Left ventricle myocardium inferior (tissue), 1 donor: Measurements from ENCODE around the gene PTN. TPM values are rescaled to one million over a fixed set of nuclear protein-coding genes. Genes with fewer than 3 reads are reported as not detected.

Source experiments
- DNase-seq: peaks from one replicate; pipeline ENCODE4 v3.0.0-alpha.2; 2020
- H3K27ac ChIP-seq: fragments of 200-600 bp; replicated peaks from 2 replicates; pipeline ENCODE4 v1.8.0; 2021
- H3K27me3 ChIP-seq: fragments of 200-600 bp; 2 replicates; pipeline ENCODE4 v1.8.0; 2021; ENCODE audit warnings: low read depth
- H3K36me3 ChIP-seq: fragments of 200-600 bp; 2 replicates; pipeline ENCODE4 v1.8.0; 2021
- H3K4me1 ChIP-seq: fragments of 200-600 bp; 2 replicates; pipeline ENCODE4 v1.8.0; 2021
- H3K4me3 ChIP-seq: fragments of 200-600 bp; 2 replicates; pipeline ENCODE4 v1.8.0; 2021; ENCODE audit warnings: mild to moderate bottlenecking, moderate library complexity
- H3K9me3 ChIP-seq: fragments of 200-600 bp; replicated peaks from 2 replicates; pipeline ENCODE4 v1.8.0; 2021
- CTCF ChIP-seq: fragments of 200-600 bp; IDR thresholded peaks from 2 replicates; pipeline ENCODE4 v1.8.0; 2021; ENCODE audit warnings: antibody characterized with exemption, mild to moderate bottlenecking, borderline replicate concordance
- intact Hi-C: fragments of 100-400 bp; cut with micrococcal nuclease; formaldehyde crosslinking; loops from one replicate; pipeline ENCODE4 v1.11.0; 2022
- total RNA-seq: library from RNA; stranded (reverse); fragmentation: NEBNext Ultra II Directional; extraction: Animal tissue kit (Norgen Biotek cat#: 25700); gene quantifications from one replicate; pipeline ENCODE4 v1.2.1, GENCODE V29; 2021
- donor health status: DM: no; HTN: yes; CAD: no; lungs with severe emphysema.

PTN gene
- total RNA-seq, 1 donor from 2014 or later, result 11.2 TPM

- no peaks in the 10 kb centered on the region for H3K36me3 ChIP-seq
- H3K4me1 ChIP-seq, result no peaks in the 10 kb centered on the region
- intact Hi-C loops, result no loop called here
- H3K9me3 ChIP-seq, result peaks cover 19% of the 10 kb centered on the region
- no peak for DNase-seq
- no peak overlapping the region for H3K27ac ChIP-seq
- H3K27me3 ChIP-seq, result no peaks in the 10 kb centered on the region
- H3K4me3 ChIP-seq, result no peak overlapping the region
- no peak for TF ChIP-seq CTCF
Measured at GRCh38 chr7:137373507-137373906, 30.0 kb upstream of the PTN start.

GRCh38 chr7:137371616-137372015, 28.1 kb upstream of the PTN start:
- H3K9me3 ChIP-seq, result peaks cover under 1% of the 10 kb centered on the region
- no peak for DNase-seq
- intact Hi-C loops, result no loop called here
- H3K4me3 ChIP-seq, result no peak overlapping the region
- no peaks in the 10 kb centered on the region for H3K27me3 ChIP-seq
- no peak for TF ChIP-seq CTCF
- no peaks in the 10 kb centered on the region for H3K4me1 ChIP-seq
- no peaks in the 10 kb centered on the region for H3K36me3 ChIP-seq
- H3K27ac ChIP-seq, result no peak overlapping the region

- peaks cover 5% of the 10 kb centered on the region for H3K9me3 ChIP-seq
- H3K36me3 ChIP-seq, result no peaks in the 10 kb centered on the region
- TF ChIP-seq CTCF, result no peak
- no peaks in the 10 kb centered on the region for H3K4me1 ChIP-seq
- H3K27ac ChIP-seq, result no peak overlapping the region
- DNase-seq, result no peak
- intact Hi-C loops, result no loop called here
- H3K4me3 ChIP-seq, result no peak overlapping the region
- H3K27me3 ChIP-seq, result no peaks in the 10 kb centered on the region
Measured at GRCh38 chr7:137366995-137367394, 23.5 kb upstream of the PTN start.

- peaks cover 37% of the 10 kb centered on the region for H3K9me3 ChIP-seq
- no peaks in the 10 kb centered on the region for H3K27me3 ChIP-seq
- no peak for DNase-seq
- H3K36me3 ChIP-seq, result no peaks in the 10 kb centered on the region
- no peak for TF ChIP-seq CTCF
- H3K27ac ChIP-seq, result no peak overlapping the region
- intact Hi-C loops, result no loop called here
- H3K4me3 ChIP-seq, result no peak overlapping the region
- H3K4me1 ChIP-seq, result no peaks in the 10 kb centered on the region
Measured at GRCh38 chr7:137363683-137364082, 20.1 kb upstream of the PTN start.

GRCh38 chr7:137360087-137360679, 16.6 kb upstream of the PTN start:
- H3K9me3 ChIP-seq, result peaks cover 43% of the 10 kb centered on the region
- intact Hi-C loops, result no loop called here
- H3K27me3 ChIP-seq, result no peaks in the 10 kb centered on the region
- DNase-seq, result no peak
- no peak for TF ChIP-seq CTCF
- no peaks in the 10 kb centered on the region for H3K4me1 ChIP-seq
- H3K4me3 ChIP-seq, result no peak overlapping the region
- H3K36me3 ChIP-seq, result no peaks in the 10 kb centered on the region
- no peak overlapping the region for H3K27ac ChIP-seq
